MM.1S (cell line): Measurements from ENCODE around the gene ZNF182.
A peak's percentile ranks its signal among the peaks of the same experiment; 100 is the strongest.

ENCODE experiments used
- DNase-seq: peaks from one replicate; pipeline ENCODE4 v3.0.0-alpha.2; 2015
- H2AFZ ChIP-seq: fragments of 300-600 bp; sonication (generic); 2 replicates; pipeline ENCODE4 v1.6.0; 2016; ENCODE audit warnings: antibody characterized with exemption, low read length
- H3F3A ChIP-seq: fragments of 300-600 bp; sonication (generic); 2 replicates; pipeline ENCODE4 v1.6.1; 2016; ENCODE audit warnings: mild to moderate bottlenecking, antibody characterized with exemption, low read length, moderate library complexity, mixed read lengths; ENCODE audit not compliant: insufficient read depth
- H3K27ac ChIP-seq: fragments of 300-600 bp; sonication (generic); 2 replicates; pipeline ENCODE4 v1.5.1; 2016; ENCODE audit warnings: mild to moderate bottlenecking, low read length
- H3K27me3 ChIP-seq: fragments of 300-600 bp; sonication (generic); replicated peaks from 2 replicates; pipeline ENCODE4 v1.6.0; 2016; ENCODE audit warnings: low read length; ENCODE audit not compliant: insufficient read depth
- H3K36me3 ChIP-seq: fragments of 300-600 bp; sonication (generic); replicated peaks from 2 replicates; pipeline ENCODE4 v1.6.1; 2016; ENCODE audit warnings: mild to moderate bottlenecking, low read length, mixed read lengths; ENCODE audit not compliant: insufficient read depth
- H3K4me1 ChIP-seq: fragments of 300-600 bp; sonication (generic); 2 replicates; pipeline ENCODE4 v1.6.1; 2016; ENCODE audit warnings: low read length, mixed read lengths
- H3K4me2 ChIP-seq: fragments of 300-600 bp; sonication (generic); 2 replicates; pipeline ENCODE4 v1.6.0; 2016; ENCODE audit warnings: low read depth, low read length
- H3K4me3 ChIP-seq: fragments of 300-600 bp; sonication (generic); 2 replicates; pipeline ENCODE4 v1.5.1; 2016; ENCODE audit warnings: low read length, mixed read lengths
- H3K79me2 ChIP-seq: fragments of 300-600 bp; sonication (generic); 2 replicates; pipeline ENCODE4 v1.6.1; 2016; ENCODE audit warnings: mixed run types, low read length, mixed read lengths
- H3K9ac ChIP-seq: fragments of 300-600 bp; sonication (generic); 2 replicates; pipeline ENCODE4 v1.6.1; 2016; ENCODE audit warnings: low read length, mixed read lengths
- H3K9me2 ChIP-seq: fragments of 300-600 bp; sonication (generic); replicated peaks from 2 replicates; pipeline ENCODE4 v1.6.1; 2016; ENCODE audit warnings: mild to moderate bottlenecking, low read length, mixed read lengths; ENCODE audit not compliant: insufficient read depth
- H3K9me3 ChIP-seq: fragments of 300-600 bp; sonication (generic); replicated peaks from 2 replicates; pipeline ENCODE4 v1.6.1; 2016; ENCODE audit warnings: mild to moderate bottlenecking, low read length, mixed read lengths; ENCODE audit not compliant: insufficient read depth
- H4K20me1 ChIP-seq: fragments of 300-600 bp; sonication (generic); 2 replicates; pipeline ENCODE4 v1.6.1; 2016; ENCODE audit warnings: mild to moderate bottlenecking, low read length, moderate library complexity, mixed read lengths; ENCODE audit not compliant: insufficient read depth
- EZH2 ChIP-seq: fragments of 300-600 bp; sonication (generic); optimal IDR thresholded peaks from 2 replicates; pipeline ENCODE3; 2017; ENCODE audit warnings: low read depth, mild to moderate bottlenecking, antibody characterized with exemption, low read length, mixed read lengths
- EZH2phosphoT487 ChIP-seq: fragments of 300-600 bp; sonication (generic); IDR thresholded peaks from 2 replicates; pipeline ENCODE4 v1.6.1; 2018; ENCODE audit warnings: antibody characterized with exemption, low read length
- TF ChIP-seq, protein P1 (sequence below): fragments of 300-600 bp; sonication (generic); IDR thresholded peaks from 2 replicates; pipeline ENCODE4 v1.5.1; 2016; ENCODE audit warnings: antibody characterized with exemption, low read length, mixed read lengths

The ZNF182 gene

DNA sequence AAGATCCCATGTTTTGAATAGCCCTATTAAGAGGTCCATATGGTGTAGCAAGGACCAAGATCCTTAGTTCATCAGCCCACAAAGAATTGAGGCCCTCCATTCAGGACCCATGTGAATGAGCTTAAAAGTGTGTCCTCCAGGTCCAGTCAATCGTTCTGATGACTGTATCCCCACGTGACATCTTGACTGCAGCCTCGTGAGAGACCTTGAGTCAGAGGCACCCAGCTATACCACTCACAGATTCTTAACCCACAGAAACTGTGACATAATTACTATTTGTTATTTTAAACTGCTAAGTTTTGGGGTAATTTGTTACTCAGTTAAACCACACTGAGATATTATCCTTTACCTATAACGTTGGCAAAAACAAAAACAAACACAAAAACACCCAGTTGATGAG is 62.4 kb downstream of the ZNF182 start:
- peaks cover 23% of the 10 kb centered on the region for H3F3A ChIP-seq
- H3K27ac ChIP-seq = peak overlapping the region; percentile 91
- H3K4me3 ChIP-seq = no peak overlapping the region
- TF ChIP-seq, protein P1, sequence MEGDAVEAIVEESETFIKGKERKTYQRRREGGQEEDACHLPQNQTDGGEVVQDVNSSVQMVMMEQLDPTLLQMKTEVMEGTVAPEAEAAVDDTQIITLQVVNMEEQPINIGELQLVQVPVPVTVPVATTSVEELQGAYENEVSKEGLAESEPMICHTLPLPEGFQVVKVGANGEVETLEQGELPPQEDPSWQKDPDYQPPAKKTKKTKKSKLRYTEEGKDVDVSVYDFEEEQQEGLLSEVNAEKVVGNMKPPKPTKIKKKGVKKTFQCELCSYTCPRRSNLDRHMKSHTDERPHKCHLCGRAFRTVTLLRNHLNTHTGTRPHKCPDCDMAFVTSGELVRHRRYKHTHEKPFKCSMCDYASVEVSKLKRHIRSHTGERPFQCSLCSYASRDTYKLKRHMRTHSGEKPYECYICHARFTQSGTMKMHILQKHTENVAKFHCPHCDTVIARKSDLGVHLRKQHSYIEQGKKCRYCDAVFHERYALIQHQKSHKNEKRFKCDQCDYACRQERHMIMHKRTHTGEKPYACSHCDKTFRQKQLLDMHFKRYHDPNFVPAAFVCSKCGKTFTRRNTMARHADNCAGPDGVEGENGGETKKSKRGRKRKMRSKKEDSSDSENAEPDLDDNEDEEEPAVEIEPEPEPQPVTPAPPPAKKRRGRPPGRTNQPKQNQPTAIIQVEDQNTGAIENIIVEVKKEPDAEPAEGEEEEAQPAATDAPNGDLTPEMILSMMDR = no peak
- no peak for TF ChIP-seq EZH2phosphoT487
- TF ChIP-seq EZH2 = no peak
- H3K36me3 ChIP-seq = no peaks in the 10 kb centered on the region
- H3K27me3 ChIP-seq = no peaks in the 10 kb centered on the region
- H2AFZ ChIP-seq = peak overlapping the region; percentile 75; the same call in 1 of the 2 replicates
- H3K4me2 ChIP-seq = peak overlapping the region; percentile 41
- no peaks in the 10 kb centered on the region for H3K9me3 ChIP-seq
- no peaks in the 10 kb centered on the region for H3K79me2 ChIP-seq
- H4K20me1 ChIP-seq = no peaks in the 10 kb centered on the region
- peak; percentile 71 for DNase-seq
- no peaks in the 10 kb centered on the region for H3K9me2 ChIP-seq
- H3K9ac ChIP-seq = peak overlapping the region; percentile 24; the same call in 1 of the 2 replicates
- H3K4me1 ChIP-seq = peaks cover 20% of the 10 kb centered on the region

DNA sequence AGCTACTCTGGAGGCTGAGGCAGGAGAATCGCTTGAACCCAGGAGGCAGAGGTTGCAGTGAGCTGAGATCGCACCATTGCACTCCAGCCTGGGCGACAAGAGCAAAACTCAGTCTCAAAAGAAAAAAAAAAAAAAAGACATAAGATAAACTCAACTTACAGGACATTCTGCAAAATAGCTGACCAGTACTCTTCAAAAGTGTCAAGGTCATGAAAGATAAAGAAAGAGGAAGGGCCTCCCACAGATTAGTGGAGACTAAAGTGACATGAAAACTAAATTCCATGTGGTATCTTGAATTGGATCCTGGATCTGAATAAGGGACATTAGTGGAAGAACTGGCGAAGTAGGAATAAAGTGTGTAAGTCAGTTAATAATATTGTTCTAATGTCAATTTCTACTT is 63.3 kb downstream of the ZNF182 start:
- no peaks in the 10 kb centered on the region for H3K36me3 ChIP-seq
- TF ChIP-seq EZH2 = no peak
- TF ChIP-seq, protein P1 = no peak
- no peak for TF ChIP-seq EZH2phosphoT487
- DNase-seq = no peak
- H3K9me3 ChIP-seq = no peaks in the 10 kb centered on the region
- no peak overlapping the region for H2AFZ ChIP-seq
- H3K4me1 ChIP-seq = peaks cover 20% of the 10 kb centered on the region
- H3K27ac ChIP-seq = no peak overlapping the region
- H3K4me2 ChIP-seq = no peak overlapping the region
- no peaks in the 10 kb centered on the region for H3K27me3 ChIP-seq
- H3K9ac ChIP-seq = no peak overlapping the region
- H3K4me3 ChIP-seq = no peak overlapping the region
- H3K79me2 ChIP-seq = no peaks in the 10 kb centered on the region
- no peaks in the 10 kb centered on the region for H4K20me1 ChIP-seq
- no peaks in the 10 kb centered on the region for H3K9me2 ChIP-seq
- H3F3A ChIP-seq = peaks cover 23% of the 10 kb centered on the region

DNA sequence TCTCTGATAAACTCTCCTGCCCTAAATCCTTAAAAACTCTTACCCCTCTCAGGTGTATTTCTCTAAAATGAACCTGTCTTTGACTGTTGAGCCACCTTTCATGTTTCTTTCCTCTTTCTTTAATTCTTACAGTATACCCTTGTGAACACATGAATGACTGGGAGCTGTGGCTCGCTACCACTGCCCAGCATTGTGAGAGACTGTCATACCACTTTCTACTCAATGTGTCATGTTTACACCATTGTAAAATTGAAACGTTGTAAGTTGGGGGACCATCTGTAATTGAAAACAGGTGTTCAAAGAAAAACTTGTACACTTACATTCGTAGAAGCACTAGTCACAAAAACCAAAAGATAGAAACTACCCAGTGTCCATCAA is 66.9 kb downstream of the ZNF182 start:
- H3K9me2 ChIP-seq = no peaks in the 10 kb centered on the region
- H3K4me1 ChIP-seq = peaks cover 11% of the 10 kb centered on the region
- H2AFZ ChIP-seq = peak overlapping the region; percentile 42; the same call in 1 of the 2 replicates
- H3K79me2 ChIP-seq = no peaks in the 10 kb centered on the region
- peaks cover 20% of the 10 kb centered on the region for H3F3A ChIP-seq
- no peaks in the 10 kb centered on the region for H3K9me3 ChIP-seq
- TF ChIP-seq EZH2phosphoT487 = no peak
- TF ChIP-seq, protein P1 = no peak
- TF ChIP-seq EZH2 = no peak
- peak overlapping the region; percentile 93 for H3K27ac ChIP-seq
- no peaks in the 10 kb centered on the region for H3K27me3 ChIP-seq
- peak; percentile 25 for DNase-seq
- peak overlapping the region; percentile 48 for H3K4me3 ChIP-seq
- H4K20me1 ChIP-seq = no peaks in the 10 kb centered on the region
- no peaks in the 10 kb centered on the region for H3K36me3 ChIP-seq
- H3K4me2 ChIP-seq = peak overlapping the region; percentile 67
- peak overlapping the region; percentile 54 for H3K9ac ChIP-seq
